ENCODE results near the gene LHX6. TPM values are rescaled to one million over a fixed set of nuclear protein-coding genes. Genes with fewer than 3 reads are reported as not detected.

The LHX6 gene
- total RNA-seq, 1 experiment from 2014 or later = 4.1 TPM

- ChIA-PET POLR2A (no interaction called here), RAD21 (ENCODE audit: low non-redundant PET in 1 of 2, low total read pairs in 2 of 2, uncharacterized antibody in 2 of 2, unreplicated experiment in 2 of 2) (no interaction called here), CTCF (no interaction called here)
- H3K9me3 ChIP-seq (ENCODE audit: control insufficient read depth in 1 of 2, insufficient read depth in 1 of 2, low read depth in 1 of 2, low read length in 2 of 2) = no peaks in the 10 kb centered on the region
- H3K27ac ChIP-seq (ENCODE audit: low read depth, low read length) = no peak overlapping the region
- TF ChIP-seq YY1 (IDR thresholded peaks at IDR 0.05; ENCODE audit: extremely low read depth, insufficient replicate concordance, low read depth, low read length) (no peak), FOSL1 (IDR thresholded peaks at IDR 0.05; ENCODE audit: low read depth) (no peak), SP1 (IDR thresholded peaks at IDR 0.05; ENCODE audit: low read depth) (no peak), RAD21 (IDR thresholded peaks at IDR 0.05; ENCODE audit: low read depth) (no peak), CEBPB (IDR thresholded peaks at IDR 0.05; ENCODE audit: low read depth) (no peak), CTCF (IDR thresholded peaks at IDR 0.05 in 2 of 3, conservative IDR thresholded peaks at IDR 0.05 in 1 of 3; ENCODE audit: borderline replicate concordance in 1 of 3, insufficient read depth in 1 of 3, low read depth in 2 of 3, low read length in 2 of 3) (no peak), JUND (IDR thresholded peaks at IDR 0.05) (no peak), ZNF274 (IDR thresholded peaks at IDR 0.05; ENCODE audit: low read depth, low read length) (no peak), MAX (IDR thresholded peaks at IDR 0.05) (no peak), CBX3 (IDR thresholded peaks at IDR 0.05; ENCODE audit: low read depth) (no peak)
- no peak overlapping the region for H3K9ac ChIP-seq (ENCODE audit: low read length)
- H3K36me3 ChIP-seq (ENCODE audit: control insufficient read depth in 1 of 2, insufficient read depth in 2 of 2, low read length in 2 of 2) = peaks cover 12 to 24% of the 10 kb centered on the region in 2 experiments; a peak in 3 of 4 replicates
- no peaks in the 10 kb centered on the region for H3K27me3 ChIP-seq (ENCODE audit: insufficient read depth, low read length)
- no peak overlapping the region for H3K4me2 ChIP-seq (ENCODE audit: low read length)
- H4K20me1 ChIP-seq (ENCODE audit: insufficient read depth) = no peaks in the 10 kb centered on the region
- H3K4me1 ChIP-seq (ENCODE audit: control insufficient read depth in 1 of 2, insufficient read depth in 2 of 2, low read length in 2 of 2) = peaks cover 6 to 20% of the 10 kb centered on the region in 2 experiments
- no peaks in the 10 kb centered on the region for H3K9me2 ChIP-seq (ENCODE audit: insufficient read depth)
- H3K4me3 ChIP-seq (replicated peaks in 1 of 2; ENCODE audit: low read depth in 1 of 2, low read length in 2 of 2) = no peak overlapping the region
- ATAC-seq (no peak), DNase-seq (ENCODE audit: low read depth, low spot score) (no peak)
- no peak overlapping the region for H2AFZ ChIP-seq (ENCODE audit: low read depth, low read length, poor library complexity, severe bottlenecking)
- no TSS peak for BruUV-seq (replicated peaks)
- H3K79me2 ChIP-seq (ENCODE audit: insufficient read depth, low read length) = peaks cover 81% of the 10 kb centered on the region
- intact Hi-C loops (cut with micrococcal nuclease) = no loop called here
These were observed 33.3 kb upstream of the LHX6 start for GRCh38 chr9:122262073-122262472.
